ENCODE measurements around the gene TMEM184A.

- no peak for TF ChIP-seq CTCF (IDR thresholded peaks at IDR 0.05; ENCODE audit: control extremely low read depth in 1 of 3, insufficient read depth in 1 of 3, low read depth in 1 of 3, low read length in 3 of 3)
- no peak for TF ChIP-seq CBX8 (IDR thresholded peaks at IDR 0.05; ENCODE audit: borderline replicate concordance, low read depth, low read length)
- TF ChIP-seq EZH2 (IDR thresholded peaks at IDR 0.05; ENCODE audit: low read depth, low read length, severe bottlenecking), result no peak
- no peak for TF ChIP-seq SP1 (IDR thresholded peaks at IDR 0.05; ENCODE audit: low read depth, low read length)
- TF ChIP-seq FOSL1 (IDR thresholded peaks at IDR 0.05; ENCODE audit: insufficient read depth, low read depth, low read length), result no peak
- no peak for TF ChIP-seq KDM1A (IDR thresholded peaks at IDR 0.05; ENCODE audit: borderline replicate concordance, low read length)
- no peak for TF ChIP-seq RNF2 (IDR thresholded peaks at IDR 0.05; ENCODE audit: borderline replicate concordance, low read depth, low read length, missing control alignments, poor library complexity, severe bottlenecking)
- TF ChIP-seq E2F6 (IDR thresholded peaks at IDR 0.05), result no peak
- TF ChIP-seq TEAD4 (IDR thresholded peaks at IDR 0.05; ENCODE audit: low read depth, low read length), result no peak
- TF ChIP-seq TAF1 (IDR thresholded peaks at IDR 0.05; ENCODE audit: low read depth, low read length), result no peak
- no peak for TF ChIP-seq ATF3 (IDR thresholded peaks at IDR 0.05; ENCODE audit: insufficient read depth, low read depth, low read length)
- no peak for TF ChIP-seq CHD2 (IDR thresholded peaks at IDR 0.05; ENCODE audit: low read length)
Observed at GRCh38 chr7:1535701-1536454, 20.1 kb downstream of the TMEM184A start.
